HepG2 (cell line): ENCODE data around the gene RNU1-2. TPM values are rescaled to one million over a fixed set of nuclear protein-coding genes. Genes with fewer than 3 reads are reported as not detected.

Source experiments
- FOXP1 ChIP-seq, 2 experiments: fragments of 450-650 bp in 1 of 2; IDR thresholded peaks; 2 replicates each; pipeline ENCODE4 v1.6.1; 2017 to 2018; ENCODE audit warnings: antibody characterized with exemption in 1 of 2
- HOXD1 ChIP-seq: sonication (generic); formaldehyde crosslinking; IDR thresholded peaks from 2 replicates; pipeline ENCODE4 v1.5.0; 2020; ENCODE audit warnings: missing genetic modification reagents
- MIXL1 ChIP-seq: IDR thresholded peaks from 2 replicates; pipeline ENCODE4 v1.6.1; 2016
- MTF1 ChIP-seq: sonication (generic); formaldehyde crosslinking; IDR thresholded peaks from 2 replicates; pipeline ENCODE4 v1.5.0; 2020; ENCODE audit warnings: missing genetic modification reagents
- NONO ChIP-seq, 2 experiments: fragments of 450-650 bp in 1 of 2; sonication (generic) in 1 of 2; formaldehyde crosslinking in 1 of 2; IDR thresholded peaks in 1 of 2; conservative IDR thresholded peaks in 1 of 2; 2 replicates each; pipeline versions ENCODE4 v1.6.1 to v1.8.0; 2017 to 2022; ENCODE audit warnings: mild to moderate bottlenecking in 1 of 2, missing genetic modification reagents in 1 of 2, moderate library complexity in 1 of 2
- SALL1 ChIP-seq: sonication (generic); formaldehyde crosslinking; IDR thresholded peaks from 2 replicates; pipeline ENCODE4 v1.8.0; 2022; ENCODE audit warnings: mild to moderate bottlenecking, missing genetic modification reagents
- SATB2 ChIP-seq: sonication (generic); formaldehyde crosslinking; IDR thresholded peaks from 2 replicates; pipeline ENCODE4 v1.5.0; 2020; ENCODE audit warnings: missing genetic modification reagents
- ZFP41 ChIP-seq: sonication (generic); formaldehyde crosslinking; IDR thresholded peaks from 2 replicates; pipeline ENCODE4 v1.4.0; 2020; ENCODE audit warnings: mild to moderate bottlenecking, missing genetic modification reagents, borderline replicate concordance
- ZNF235 ChIP-seq: sonication (generic); formaldehyde crosslinking; IDR thresholded peaks from 2 replicates; pipeline ENCODE4 v1.8.1; 2023; ENCODE audit warnings: mild to moderate bottlenecking, missing genetic modification reagents, borderline replicate concordance
- ZNF792 ChIP-seq: IDR thresholded peaks from 2 replicates; pipeline ENCODE4 v1.6.1; 2016
- polyA plus RNA-seq, 8 experiments: library from polyadenylated mRNA; depleted of rRNA in 3 of 8; stranded (reverse) in 7 of 8; unstranded in 1 of 8; fragments of >200 nt; fragmentation: Illumina TruSeq in 4 of 8; extraction: Trizol in 4 of 8; gene quantifications; 2 replicates each; pipeline versions ENCODE4 v1.2.1 to v1.2.3, GENCODE V29; 2011 to 2016; ENCODE audit warnings: low read depth in 4 of 8, missing spikeins in 1 of 8, mixed read lengths in 1 of 8; ENCODE audit not compliant: insufficient read depth in 1 of 8
- total RNA-seq, 5 experiments: library from RNA; depleted of rRNA; stranded (reverse); fragments of >200 nt; fragmentation: Illumina TruSeq; extraction: Trizol; gene quantifications; 2 replicates each; pipeline ENCODE4 v1.2.3, GENCODE V29; 2016; ENCODE audit warnings: low read depth in 1 of 5
- TF ChIP-seq, protein P1 (sequence below): sonication (generic); formaldehyde crosslinking; IDR thresholded peaks from 2 replicates; pipeline ENCODE4 v1.4.0; 2020; ENCODE audit warnings: missing genetic modification reagents
- TF ChIP-seq, protein P2 (sequence below): IDR thresholded peaks from 2 replicates; pipeline ENCODE4 v1.6.1; 2012; ENCODE audit warnings: inconsistent platforms
- TF ChIP-seq, protein P3 (sequence below): conservative IDR thresholded peaks from 2 replicates; pipeline ENCODE4 v1.6.1; 2018; ENCODE audit warnings: missing genetic modification reagents
- TF ChIP-seq, protein P4 (sequence below): sonication (generic); formaldehyde crosslinking; IDR thresholded peaks from 2 replicates; pipeline ENCODE4 v1.4.0; 2020; ENCODE audit warnings: missing genetic modification reagents
- TF ChIP-seq, protein P5 (sequence below): sonication (generic); formaldehyde crosslinking; IDR thresholded peaks from 2 replicates; pipeline ENCODE4 v1.5.0; 2020; ENCODE audit warnings: mild to moderate bottlenecking, missing genetic modification reagents
- TF ChIP-seq, protein P6 (sequence below): sonication (generic); formaldehyde crosslinking; IDR thresholded peaks from 2 replicates; pipeline ENCODE4 v1.4.0; 2020; ENCODE audit warnings: missing genetic modification reagents, mild to moderate bottlenecking, borderline replicate concordance
- TF ChIP-seq, protein P7 (sequence below): IDR thresholded peaks from 2 replicates; pipeline ENCODE4 v1.6.1; 2016; ENCODE audit warnings: low read depth, borderline replicate concordance
- TF ChIP-seq, protein P8 (sequence below): sonication (generic); formaldehyde crosslinking; IDR thresholded peaks from 2 replicates; pipeline ENCODE4 v1.4.0; 2020; ENCODE audit warnings: mild to moderate bottlenecking, missing genetic modification reagents

RNU1-2 gene
- total and polyA plus RNA-seq, 2 of the 13 experiments (the other 11 are each of a cell fraction or from before 2014, with no cell fraction given), result under 0.01 to 11,018 TPM

DNA sequence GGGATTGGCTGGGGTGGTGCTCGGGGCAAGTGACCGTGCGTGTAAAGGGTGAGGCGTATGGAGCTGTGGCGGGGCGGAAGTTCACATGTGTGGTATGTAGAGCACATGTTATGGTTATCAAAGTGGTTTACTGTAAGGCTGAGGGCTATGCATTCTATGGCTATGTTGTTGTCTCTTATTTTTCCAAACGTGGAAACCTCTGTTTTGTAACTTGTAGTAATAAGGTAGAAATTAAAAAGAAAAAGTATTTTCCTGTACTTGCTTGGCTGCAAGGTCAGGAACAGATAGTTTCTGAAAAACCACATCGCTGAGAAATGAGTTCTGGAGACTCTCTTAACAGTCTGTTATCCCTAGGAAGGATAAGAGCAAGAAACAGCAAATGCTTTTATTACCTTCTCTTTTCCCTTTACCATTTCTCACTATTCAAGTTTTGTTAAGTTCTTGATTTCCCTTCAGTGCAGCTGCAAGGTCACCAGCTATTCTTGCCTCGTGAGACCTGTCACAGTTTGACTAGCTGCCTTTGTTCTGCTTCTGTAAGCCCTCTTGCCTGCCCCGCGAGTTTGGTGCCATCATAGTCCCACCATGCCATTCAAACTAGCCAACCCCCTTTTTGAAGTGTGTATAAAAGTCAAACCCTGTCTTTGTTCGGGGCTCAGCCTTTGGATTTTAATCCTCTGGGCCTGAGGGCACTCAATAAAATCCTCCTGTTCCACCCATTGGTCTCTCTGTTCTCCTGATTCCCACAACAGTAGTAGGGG is 9.5 kb downstream of the RNU1-2 start (continued):
- TF ChIP-seq ZNF235 (CRISPR knock-in tag), result 0 out of 2 replicates have a peak, but pooled peaks have one; percentile 67
- TF ChIP-seq SALL1 (CRISPR knock-in tag), result no peak; the same call in none of the 2 replicates
- TF ChIP-seq SATB2 (CRISPR knock-in tag), result no peak
- no peak for TF ChIP-seq FOXP1 (IDR thresholded peaks at IDR 0.05)
- TF ChIP-seq FOXP1 (CRISPR knock-in tag; IDR thresholded peaks at IDR 0.05), result peak; percentile 50
- TF ChIP-seq, protein P1, sequence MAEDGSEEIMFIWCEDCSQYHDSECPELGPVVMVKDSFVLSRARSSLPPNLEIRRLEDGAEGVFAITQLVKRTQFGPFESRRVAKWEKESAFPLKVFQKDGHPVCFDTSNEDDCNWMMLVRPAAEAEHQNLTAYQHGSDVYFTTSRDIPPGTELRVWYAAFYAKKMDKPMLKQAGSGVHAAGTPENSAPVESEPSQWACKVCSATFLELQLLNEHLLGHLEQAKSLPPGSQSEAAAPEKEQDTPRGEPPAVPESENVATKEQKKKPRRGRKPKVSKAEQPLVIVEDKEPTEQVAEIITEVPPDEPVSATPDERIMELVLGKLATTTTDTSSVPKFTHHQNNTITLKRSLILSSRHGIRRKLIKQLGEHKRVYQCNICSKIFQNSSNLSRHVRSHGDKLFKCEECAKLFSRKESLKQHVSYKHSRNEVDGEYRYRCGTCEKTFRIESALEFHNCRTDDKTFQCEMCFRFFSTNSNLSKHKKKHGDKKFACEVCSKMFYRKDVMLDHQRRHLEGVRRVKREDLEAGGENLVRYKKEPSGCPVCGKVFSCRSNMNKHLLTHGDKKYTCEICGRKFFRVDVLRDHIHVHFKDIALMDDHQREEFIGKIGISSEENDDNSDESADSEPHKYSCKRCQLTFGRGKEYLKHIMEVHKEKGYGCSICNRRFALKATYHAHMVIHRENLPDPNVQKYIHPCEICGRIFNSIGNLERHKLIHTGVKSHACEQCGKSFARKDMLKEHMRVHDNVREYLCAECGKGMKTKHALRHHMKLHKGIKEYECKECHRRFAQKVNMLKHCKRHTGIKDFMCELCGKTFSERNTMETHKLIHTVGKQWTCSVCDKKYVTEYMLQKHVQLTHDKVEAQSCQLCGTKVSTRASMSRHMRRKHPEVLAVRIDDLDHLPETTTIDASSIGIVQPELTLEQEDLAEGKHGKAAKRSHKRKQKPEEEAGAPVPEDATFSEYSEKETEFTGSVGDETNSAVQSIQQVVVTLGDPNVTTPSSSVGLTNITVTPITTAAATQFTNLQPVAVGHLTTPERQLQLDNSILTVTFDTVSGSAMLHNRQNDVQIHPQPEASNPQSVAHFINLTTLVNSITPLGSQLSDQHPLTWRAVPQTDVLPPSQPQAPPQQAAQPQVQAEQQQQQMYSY, result no peak
- TF ChIP-seq, protein P2, sequence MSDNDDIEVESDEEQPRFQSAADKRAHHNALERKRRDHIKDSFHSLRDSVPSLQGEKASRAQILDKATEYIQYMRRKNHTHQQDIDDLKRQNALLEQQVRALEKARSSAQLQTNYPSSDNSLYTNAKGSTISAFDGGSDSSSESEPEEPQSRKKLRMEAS, result peak; percentile 96
- no peak for TF ChIP-seq ZFP41 (CRISPR knock-in tag)
- 0 out of 2 replicates have a peak, but pooled peaks have one; percentile 29 for TF ChIP-seq HOXD1 (CRISPR knock-in tag)
- TF ChIP-seq MTF1 (CRISPR knock-in tag), result no peak
- peak; percentile 82 for TF ChIP-seq MIXL1 (CRISPR knock-in tag)
- TF ChIP-seq, protein P3, sequence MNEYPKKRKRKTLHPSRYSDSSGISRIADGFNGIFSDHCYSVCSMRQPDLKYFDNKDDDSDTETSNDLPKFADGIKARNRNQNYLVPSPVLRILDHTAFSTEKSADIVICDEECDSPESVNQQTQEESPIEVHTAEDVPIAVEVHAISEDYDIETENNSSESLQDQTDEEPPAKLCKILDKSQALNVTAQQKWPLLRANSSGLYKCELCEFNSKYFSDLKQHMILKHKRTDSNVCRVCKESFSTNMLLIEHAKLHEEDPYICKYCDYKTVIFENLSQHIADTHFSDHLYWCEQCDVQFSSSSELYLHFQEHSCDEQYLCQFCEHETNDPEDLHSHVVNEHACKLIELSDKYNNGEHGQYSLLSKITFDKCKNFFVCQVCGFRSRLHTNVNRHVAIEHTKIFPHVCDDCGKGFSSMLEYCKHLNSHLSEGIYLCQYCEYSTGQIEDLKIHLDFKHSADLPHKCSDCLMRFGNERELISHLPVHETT (CRISPR knock-in tag), result peak; percentile 63; the same call in 1 of the 2 replicates
- TF ChIP-seq, protein P4, sequence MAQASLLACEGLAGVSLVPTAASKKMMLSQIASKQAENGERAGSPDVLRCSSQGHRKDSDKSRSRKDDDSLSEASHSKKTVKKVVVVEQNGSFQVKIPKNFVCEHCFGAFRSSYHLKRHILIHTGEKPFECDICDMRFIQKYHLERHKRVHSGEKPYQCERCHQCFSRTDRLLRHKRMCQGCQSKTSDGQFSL (CRISPR knock-in tag), result peak; percentile 61
- TF ChIP-seq, protein P5, sequence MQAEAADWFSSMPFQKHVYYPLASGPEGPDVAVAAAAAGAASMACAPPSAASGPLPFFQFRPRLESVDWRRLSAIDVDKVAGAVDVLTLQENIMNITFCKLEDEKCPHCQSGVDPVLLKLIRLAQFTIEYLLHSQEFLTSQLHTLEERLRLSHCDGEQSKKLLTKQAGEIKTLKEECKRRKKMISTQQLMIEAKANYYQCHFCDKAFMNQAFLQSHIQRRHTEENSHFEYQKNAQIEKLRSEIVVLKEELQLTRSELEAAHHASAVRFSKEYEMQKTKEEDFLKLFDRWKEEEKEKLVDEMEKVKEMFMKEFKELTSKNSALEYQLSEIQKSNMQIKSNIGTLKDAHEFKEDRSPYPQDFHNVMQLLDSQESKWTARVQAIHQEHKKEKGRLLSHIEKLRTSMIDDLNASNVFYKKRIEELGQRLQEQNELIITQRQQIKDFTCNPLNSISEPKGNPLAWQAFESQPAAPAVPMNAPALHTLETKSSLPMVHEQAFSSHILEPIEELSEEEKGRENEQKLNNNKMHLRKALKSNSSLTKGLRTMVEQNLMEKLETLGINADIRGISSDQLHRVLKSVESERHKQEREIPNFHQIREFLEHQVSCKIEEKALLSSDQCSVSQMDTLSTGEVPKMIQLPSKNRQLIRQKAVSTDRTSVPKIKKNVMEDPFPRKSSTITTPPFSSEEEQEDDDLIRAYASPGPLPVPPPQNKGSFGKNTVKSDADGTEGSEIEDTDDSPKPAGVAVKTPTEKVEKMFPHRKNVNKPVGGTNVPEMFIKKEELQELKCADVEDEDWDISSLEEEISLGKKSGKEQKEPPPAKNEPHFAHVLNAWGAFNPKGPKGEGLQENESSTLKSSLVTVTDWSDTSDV (CRISPR knock-in tag), result no peak
- no peak for TF ChIP-seq NONO (IDR thresholded peaks at IDR 0.05)
- TF ChIP-seq NONO (CRISPR knock-in tag; conservative IDR thresholded peaks at IDR 0.05), result peak; percentile 82
- TF ChIP-seq, protein P6, sequence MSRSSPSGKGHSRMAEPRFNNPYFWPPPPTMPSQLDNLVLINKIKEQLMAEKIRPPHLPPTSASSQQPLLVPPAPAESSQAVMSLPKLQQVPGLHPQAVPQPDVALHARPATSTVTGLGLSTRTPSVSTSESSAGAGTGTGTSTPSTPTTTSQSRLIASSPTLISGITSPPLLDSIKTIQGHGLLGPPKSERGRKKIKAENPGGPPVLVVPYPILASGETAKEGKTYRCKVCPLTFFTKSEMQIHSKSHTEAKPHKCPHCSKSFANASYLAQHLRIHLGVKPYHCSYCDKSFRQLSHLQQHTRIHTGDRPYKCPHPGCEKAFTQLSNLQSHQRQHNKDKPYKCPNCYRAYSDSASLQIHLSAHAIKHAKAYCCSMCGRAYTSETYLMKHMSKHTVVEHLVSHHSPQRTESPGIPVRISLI (CRISPR knock-in tag), result peak; percentile 54; the same call in 1 of the 2 replicates
- TF ChIP-seq, protein P7, sequence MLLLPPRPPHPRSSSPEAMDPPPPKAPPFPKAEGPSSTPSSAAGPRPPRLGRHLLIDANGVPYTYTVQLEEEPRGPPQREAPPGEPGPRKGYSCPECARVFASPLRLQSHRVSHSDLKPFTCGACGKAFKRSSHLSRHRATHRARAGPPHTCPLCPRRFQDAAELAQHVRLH (CRISPR knock-in tag), result peak; percentile 85; the same call in 1 of the 2 replicates
- TF ChIP-seq ZNF792 (CRISPR knock-in tag), result peak; percentile 86; the same call in 1 of the 2 replicates
- TF ChIP-seq, protein P8, sequence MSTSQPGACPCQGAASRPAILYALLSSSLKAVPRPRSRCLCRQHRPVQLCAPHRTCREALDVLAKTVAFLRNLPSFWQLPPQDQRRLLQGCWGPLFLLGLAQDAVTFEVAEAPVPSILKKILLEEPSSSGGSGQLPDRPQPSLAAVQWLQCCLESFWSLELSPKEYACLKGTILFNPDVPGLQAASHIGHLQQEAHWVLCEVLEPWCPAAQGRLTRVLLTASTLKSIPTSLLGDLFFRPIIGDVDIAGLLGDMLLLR (CRISPR knock-in tag), result no peak
